HK-2 (cell line): Measurements from ENCODE around the gene TCTN2.

Source experiments
- DNase-seq: peaks from one replicate; pipeline ENCODE4 v3.0.0-alpha.2; 2018; ENCODE audit not compliant: unreplicated experiment

Gene TCTN2

DNA sequence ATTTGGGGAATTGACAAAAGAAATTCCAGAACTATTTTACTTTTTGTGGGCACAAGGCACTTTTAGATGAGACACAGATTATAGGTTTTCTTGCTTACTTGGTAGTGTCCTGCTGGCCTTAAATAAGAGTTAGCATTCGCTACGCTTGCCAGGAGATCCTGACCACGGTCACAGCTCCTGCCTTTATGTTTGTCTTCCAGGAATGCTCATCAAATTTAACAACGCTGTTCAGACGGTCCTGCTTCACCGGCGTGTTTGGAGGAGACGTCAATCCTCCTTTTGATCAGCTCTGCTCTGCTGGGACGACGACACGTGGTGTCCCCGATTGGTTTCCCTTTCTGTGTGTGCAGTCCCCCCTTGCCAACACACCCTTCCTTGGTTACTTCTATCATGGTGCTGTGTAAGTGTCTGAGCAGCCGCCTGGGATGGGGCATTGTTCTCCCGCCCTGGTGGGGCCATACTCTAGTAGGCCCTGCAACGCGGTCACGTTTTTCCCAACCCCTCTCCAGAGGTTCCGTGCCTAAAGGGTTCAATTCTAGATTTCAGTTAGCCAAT, 15.8 kb downstream of the TCTN2 start:
- DNase-seq = no peak

DNA sequence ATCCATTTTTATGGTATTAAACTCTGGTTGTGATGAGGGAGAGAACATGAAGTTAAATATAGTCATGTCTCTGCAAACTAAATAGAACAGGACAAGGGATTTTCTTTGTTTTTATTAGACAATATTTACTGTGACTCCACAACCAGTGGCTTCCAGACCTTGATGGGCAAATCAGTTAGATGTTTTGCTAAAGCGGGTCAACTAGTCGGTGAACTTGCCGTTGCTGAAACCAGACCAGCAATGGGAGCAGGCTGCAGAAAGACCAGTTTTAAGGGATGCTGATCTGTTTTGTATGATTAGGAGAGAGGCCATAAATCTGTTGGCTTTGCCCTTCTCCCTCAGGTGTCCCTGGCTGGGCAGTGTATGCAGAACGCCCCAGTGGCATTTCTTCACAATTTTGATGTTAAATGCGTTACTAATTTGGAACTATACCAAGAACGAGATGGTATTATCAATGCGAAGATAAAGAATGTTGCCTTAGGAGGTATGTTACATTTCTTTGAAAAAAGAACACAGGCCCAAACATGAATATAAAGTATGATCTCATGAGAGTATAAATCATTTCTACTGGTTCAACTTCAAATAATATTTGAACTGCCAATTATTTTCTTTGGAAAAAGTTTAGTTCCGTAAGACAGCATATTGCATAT, 19.4 kb downstream of the TCTN2 start:
- no peak for DNase-seq

DNA sequence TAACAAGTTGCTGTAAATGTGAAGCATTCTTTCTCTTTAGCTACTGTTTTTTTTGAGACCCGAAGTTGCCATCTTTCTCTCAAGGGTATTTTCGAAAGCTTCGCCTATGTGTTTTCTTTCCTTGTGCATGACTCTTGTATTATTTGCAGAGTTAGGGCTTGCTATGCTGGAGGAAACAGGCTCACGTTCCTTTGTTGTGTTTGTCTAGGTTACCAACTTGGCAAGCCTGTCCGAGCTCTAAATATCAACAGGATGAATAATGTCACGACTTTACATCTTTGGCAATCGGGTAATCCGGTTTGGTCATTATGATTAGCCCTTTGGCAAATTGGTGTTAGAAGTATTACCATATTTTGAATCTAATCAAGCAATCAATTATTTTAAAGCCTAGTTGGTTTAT, 25.3 kb downstream of the TCTN2 start:
- no peak for DNase-seq

DNA sequence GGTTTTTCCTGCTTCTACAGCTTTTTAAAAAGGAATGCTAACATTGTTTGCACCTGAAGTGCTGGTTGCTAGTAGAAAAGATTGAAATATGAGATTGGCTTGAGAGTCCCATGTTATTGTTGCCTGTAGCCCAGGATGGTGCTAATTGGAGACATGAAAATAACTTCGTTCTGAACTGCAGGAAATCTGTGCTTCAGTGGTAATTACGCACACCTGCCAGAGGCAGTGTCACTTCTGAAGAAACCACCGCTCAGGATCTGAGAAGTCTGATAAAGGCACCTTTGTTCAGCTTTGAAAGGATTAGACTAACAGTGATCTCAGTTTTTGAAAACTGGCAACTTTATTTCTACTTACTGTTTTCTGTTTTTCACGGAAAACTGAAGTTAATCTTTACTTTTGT, 25.7 kb downstream of the TCTN2 start:
- no peak for DNase-seq

DNA sequence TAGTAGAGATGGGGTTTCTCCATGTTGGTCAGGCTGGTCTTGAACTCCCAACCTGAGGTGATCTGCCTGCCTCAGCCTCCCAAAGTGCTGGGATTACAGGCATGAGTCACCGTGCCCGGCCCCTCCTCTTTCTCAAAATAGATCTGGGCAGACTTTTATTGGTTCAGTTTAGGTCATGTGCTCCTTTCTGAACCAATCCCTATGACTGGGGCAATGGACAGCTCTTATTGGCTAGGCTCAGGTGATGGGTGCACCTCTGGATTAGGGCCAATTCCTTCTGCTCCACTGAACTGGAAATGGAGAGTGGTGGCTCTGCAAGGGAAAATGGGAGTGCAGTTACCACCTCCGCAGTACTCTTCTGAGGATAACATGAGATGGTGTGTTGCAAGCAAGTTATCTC, 35.0 kb downstream of the TCTN2 start:
- DNase-seq = no peak

DNA sequence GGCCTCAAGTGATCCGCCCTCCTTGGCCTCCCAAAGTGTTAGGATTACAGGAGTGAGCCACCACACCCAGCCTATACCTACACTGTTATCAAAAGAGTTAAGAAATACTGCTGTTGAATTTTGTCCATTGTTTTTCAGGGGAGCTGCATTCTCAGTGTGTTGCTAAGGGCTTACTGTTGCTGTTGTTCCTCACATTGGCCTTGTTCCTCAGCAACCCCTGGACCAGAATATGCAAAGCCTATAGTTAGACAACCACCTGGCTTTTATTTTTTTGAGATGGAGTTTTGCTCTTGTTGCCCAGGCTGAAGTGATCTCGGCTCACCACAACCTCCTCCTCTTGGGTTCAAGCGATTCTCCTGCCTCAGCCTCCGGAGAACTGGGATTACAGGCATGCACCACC, 36.6 kb downstream of the TCTN2 start:
- DNase-seq = no peak

DNA sequence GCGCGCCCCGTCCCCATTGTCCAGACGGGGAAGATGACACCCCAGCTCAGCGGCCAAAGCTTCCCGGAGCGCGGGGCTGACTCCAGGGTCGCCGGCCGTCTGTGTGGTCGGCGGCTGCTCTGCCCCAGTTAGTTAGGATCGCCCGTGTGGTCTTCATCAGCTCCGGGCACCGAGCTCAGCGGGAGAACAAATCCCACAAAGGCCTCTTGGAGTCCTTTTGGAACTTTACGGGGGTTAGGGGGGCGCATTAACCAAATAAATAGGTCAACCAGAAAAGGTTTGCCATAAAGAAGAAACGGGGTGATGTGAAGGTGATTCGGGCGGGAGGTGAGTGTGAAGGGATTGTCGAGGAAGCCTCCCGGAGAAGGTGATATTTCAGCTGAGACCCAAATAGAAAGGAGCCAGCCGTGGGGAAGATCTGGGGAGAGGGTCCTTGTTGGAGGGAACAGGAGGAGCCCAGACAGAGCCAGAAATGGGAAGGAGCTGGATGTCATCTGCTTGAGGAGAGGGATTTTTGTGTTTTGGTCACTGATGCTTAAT, 41.9 kb downstream of the TCTN2 start:
- DNase-seq = no peak

DNA sequence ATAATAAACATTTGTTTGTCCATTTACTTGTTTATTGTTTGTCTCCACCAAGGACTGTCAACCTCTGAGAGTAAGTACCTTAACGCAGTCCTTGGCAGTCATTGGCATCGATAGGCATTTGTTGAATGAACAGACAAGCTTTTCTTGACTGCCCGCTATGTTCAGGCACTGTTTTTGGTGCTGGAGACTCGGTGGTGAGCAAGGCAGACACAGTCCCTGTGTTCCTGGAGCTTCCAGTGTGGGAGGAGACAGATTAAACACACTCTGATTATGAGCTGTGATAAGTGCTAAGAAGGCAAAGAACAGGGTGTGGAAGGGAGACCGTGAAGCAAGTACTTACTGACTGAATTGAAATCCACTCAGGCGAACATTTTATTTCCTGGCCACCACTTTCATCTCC, 42.5 kb downstream of the TCTN2 start:
- DNase-seq = no peak

DNA sequence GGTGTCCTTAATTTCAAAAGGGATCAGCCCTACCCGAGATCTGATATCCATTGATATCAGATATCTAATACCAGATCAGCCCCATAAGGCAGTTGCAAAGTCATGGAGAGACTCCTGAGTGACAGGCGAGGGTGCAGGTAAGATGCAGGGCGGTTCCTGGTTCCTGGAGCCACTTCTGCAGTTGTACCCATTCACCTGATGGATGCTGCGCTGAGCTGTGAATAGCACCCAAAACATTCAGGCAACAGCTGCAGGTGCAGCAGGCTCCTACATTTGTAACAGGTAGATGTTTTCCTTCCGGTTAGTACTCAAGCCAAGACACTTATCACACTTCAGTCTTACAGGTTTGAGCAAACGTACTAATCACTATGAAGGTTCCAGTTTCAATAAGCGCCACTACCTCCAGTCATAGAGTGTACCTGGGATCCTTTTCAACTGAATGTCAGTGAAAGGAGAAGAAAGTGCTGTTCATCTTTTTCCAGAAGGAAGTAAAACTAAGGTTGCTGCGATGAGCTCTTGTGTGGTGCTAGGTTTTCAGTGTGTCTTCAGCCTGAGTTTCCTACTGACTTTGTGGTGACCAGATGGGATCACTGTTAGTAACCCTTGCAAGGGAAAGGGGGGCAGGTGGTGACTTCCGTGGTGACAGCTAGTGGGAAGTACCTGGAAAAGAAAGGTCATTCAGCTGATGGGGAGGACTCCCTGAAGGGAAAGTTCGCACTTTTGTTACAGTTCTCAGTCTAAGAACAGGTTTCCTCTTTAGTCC, 43.1 kb downstream of the TCTN2 start:
- DNase-seq = no peak

DNA sequence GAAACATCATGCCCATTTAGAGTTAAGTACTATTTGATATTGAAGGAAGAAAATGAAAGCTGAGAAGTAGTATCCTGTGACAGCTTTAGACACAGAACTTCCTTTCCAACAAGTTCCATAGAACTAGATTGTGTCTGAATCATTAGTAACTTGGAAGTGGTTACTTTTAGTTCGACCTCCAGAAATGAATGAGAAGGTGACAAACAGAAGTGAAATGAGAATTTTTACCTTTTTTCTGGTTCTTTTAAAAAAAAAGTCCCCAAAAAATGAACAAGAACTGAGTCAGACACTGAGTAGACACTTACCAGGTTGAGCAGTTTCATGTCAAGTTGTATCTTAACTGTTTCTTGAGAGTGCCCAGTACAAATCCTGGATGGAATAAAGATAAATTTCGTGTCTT, 44.3 kb downstream of the TCTN2 start:
- DNase-seq = no peak

DNA sequence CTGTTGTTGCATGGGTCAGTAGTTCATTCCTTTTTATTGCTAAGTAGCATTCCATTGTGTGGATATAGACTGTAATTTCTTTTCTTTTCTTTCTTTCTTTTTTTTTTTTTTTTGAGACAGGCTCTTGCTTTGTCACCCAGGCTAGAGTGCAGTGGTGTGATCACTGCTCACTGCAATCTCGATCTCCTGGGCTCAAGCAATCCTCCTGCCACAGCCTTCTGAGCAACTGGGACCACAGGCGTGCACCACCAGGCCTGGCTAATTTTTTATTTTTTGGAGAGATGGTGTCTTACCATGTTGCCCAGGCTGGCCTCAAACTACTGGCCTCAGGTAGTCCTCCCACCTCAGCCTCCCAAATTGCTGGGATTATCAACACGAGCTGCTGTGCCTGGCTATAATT, 46.4 kb downstream of the TCTN2 start:
- no peak for DNase-seq

DNA sequence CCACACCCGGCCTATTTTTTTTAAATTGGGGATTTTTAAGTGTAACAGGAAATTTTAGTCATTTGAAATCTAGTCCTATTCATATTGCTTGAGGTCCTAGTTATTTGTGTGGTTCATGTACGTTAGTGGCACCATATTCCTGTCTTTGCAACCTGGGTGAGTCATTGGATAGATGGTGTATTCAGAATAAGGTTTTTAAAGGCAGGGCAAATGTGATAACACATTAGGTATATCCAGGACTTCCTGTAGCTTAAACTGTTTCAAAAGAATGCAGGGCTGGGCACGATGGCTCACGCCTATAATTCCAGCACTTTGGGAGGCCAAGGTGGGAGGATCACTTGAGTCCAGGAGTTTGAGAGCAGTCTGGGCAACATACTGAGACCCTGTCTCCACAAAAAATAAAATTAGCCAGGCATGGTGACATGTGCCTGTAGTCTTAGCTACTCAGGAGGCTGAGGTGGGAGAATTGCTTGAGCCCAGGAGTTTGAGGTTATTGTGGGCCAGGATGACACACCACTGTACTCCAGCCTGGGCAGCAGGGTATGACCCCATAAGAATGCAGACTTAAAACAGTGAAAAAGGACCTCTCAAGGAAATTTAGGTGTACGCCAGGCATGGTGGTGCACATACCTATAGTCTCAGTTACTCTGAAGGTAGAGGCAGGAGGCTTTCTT, 49.4 kb downstream of the TCTN2 start:
- DNase-seq = no peak

DNA sequence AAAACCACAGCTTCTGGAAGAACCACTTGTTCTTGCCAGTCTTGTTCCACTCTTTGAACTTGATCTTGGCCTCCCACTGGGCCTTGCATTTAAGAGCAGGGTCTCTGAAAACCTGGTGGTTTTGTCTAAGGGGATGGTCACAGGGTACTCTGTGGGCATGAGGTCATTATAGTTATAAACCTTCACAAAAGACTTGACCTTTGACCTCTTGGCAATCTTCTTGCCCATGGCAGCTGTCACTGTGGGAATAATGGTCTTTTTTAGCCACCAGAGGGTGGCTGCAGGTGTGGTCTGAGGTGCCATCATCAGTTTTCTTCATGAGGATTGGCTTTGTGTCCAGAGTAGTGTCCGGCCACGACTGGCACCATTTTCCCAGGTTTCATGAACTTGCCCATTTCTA, 50.3 kb downstream of the TCTN2 start:
- DNase-seq = no peak

DNA sequence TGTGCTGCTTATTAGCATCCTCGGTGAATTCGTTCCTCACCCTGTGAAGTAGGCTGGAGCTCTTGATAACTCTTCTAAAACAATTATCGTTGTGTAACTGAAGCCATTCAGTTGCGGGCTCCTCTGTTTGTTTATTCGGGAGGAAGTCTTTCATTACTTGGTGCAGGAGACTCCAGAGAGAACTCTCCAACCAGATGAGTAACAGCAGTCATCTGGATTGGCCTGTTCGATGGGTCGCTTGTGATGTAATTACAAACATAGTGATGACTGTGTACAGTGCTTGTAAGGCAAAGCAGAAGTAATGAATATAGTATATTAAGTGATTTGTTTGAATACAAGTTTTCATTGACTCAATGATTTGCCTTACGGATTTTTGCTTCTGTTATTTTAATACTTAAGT, 52.1 kb downstream of the TCTN2 start:
- DNase-seq = no peak

DNA sequence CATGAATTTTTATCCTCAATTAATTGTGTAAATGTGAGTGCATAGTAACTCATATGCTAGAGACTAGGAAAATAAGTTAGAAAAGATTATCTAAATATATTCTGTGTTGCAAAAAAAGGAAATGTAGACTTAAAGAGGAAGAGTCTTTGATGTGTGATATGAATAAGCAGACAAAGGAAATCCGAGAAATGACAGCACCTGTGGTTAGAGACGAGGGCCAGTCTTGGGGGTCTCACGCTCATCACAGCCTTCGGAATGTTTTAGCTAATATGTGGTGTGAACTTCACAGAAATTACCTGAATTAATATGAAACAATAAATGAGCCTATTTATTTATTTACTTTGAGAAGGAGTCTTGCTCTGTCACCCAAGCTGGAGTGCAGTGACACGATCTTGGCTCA, 52.9 kb downstream of the TCTN2 start:
- no peak for DNase-seq

DNA sequence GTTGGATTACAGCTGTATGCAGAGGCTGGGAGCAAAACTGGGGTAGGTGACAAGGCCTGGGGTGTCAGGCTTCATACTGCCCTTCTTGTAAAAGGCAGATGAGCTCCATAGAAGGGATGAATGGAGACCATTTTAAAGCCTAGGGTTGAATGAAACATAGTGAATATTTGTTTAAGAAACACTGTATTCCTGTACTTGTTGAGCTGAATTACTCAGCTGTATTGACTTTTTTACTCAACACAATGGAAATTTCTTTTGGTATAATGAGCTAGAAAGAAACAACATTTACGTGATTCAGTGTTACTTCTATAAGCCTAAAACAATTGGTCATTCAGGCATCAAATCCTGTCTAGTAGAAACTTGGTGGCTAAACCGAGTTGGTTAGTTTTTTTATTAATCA, 55.3 kb downstream of the TCTN2 start:
- DNase-seq = no peak

DNA sequence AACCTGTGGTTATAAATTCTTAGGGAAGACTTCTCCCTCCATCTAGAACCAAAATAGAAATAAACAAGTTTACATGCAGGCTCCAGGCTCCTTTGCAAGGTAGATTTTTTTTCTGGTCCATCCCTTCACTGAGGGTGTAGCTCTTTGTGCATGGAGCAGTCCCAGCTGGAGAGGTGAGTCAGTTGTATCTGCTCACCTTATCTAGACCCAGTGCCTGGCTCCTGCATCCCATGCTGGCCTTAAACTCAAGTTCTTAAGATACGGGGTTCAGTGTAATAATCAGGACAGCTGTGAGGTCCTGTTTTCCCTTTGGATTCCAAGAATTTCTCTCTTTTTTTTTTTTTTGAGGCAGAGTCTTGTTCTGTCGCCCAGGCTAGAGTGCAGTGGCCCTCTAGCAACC, 56.0 kb downstream of the TCTN2 start:
- DNase-seq = no peak

DNA sequence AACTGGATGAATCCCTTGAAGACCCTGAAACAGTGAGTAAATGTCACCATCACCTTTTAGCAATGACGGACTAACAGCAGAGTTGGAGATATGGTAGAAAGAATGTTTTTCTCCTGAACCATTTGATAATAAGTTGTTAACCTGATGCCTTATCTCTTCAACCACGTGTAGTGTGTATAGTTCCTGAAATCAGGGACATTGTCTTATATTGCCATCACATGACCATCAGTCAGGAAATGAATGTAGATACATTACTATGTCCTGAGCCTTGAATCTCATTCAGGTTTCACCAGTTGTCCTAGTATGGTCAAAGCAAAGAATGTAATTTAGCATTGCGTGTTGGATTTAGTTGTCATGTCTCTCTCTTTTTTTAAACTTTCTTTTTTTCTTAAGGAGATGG, 57.0 kb downstream of the TCTN2 start:
- DNase-seq = no peak

DNA sequence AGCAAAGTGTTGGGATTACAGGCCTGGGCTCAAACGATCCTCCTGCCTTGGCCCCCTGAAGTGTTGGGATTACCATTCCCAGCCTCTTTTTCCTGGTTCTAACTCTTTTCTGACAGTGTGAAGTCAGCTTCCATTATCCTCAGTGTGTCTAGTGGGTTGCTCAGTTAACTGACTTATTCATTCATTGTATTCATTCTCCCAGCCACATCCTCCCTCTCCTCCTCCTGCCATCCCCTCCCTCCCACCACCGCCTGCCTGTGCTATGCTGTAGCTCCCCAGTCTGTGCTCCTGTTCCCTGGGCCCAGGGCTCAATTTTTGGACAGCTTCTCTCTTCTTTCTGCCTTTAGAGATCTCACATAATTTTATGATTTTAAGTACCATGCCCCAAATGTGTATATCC, 60.7 kb downstream of the TCTN2 start:
- DNase-seq = no peak

DNA sequence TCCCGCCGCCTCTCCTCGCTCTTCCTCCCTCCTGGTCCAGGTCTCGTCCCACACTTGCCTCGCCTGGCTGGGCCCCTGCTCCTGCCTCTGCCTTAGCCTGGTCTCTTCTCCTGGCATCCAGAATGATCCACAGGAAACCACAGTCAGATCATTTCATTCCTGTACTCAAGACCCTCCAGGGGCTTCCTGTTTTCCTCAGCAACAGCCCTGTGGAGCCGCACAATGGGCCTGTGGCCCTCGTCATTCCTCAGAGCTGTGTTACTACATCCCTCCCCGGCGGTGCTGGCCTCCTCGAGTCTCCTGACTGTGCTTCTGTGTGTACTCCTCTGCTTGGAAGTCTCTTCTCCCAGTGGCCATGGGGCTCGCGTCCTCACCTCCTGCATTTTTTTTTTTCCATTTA, 61.3 kb downstream of the TCTN2 start:
- DNase-seq = no peak

DNA sequence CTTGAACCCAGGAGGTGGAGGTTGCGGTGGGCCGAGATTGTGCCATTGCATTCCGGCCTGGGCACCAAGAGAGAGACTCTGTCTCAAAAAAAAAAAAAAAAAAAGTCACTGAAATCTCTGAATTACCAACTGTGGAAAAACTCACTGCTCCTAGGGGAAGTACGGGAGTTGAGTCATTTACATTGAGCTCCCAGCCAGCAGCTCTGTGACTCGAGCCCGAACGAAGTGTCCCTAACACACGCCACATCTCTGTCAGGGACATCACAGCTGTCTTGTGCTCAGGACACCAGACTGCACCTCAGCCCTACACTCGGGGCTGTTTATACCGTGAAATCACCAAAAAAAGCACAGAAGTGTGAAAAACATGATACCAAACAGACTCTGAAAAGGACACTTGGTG, 62.3 kb downstream of the TCTN2 start:
- DNase-seq = no peak

DNA sequence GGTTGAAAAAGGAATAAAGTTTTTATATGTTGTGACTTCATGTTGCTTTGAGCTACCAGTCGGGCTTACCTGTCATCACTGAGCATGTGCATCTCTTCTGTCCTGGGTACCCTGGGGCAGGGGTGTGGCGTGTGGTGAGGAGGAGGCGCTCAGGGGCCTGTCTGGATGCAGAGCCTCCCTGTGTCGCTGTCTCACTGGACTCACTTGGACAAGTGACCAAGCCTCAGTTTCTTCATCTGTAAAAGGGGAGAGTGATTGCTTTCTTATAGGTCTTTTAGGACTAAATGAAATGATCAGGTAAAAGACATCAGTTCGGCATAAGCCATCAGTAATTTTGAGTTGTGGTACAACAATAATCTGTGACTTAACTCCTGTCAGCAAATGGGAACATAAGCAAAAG, 63.4 kb downstream of the TCTN2 start:
- DNase-seq = no peak
